GM18505 (cell line): ENCODE results near the gene MUS81.
"Not testable (repeated sequence)": the region's sequence is repeated elsewhere in the genome, so short reads cannot be mapped to it uniquely, and the experiment has no call there.

ENCODE experiments used
- ATAC-seq: cut with Tn5 transposase; IDR thresholded peaks from one replicate; pipeline ENCODE4 v1.9.1; 2021; ENCODE audit not compliant: unreplicated experiment
- POLR2A ChIP-seq: IDR thresholded peaks from 4 replicates; pipeline ENCODE4 v1.6.1; 2011; ENCODE audit warnings: borderline replicate concordance; ENCODE audit not compliant: insufficient read depth, insufficient read length; ENCODE audit errors: extremely low read depth

MUS81 gene

DNA sequence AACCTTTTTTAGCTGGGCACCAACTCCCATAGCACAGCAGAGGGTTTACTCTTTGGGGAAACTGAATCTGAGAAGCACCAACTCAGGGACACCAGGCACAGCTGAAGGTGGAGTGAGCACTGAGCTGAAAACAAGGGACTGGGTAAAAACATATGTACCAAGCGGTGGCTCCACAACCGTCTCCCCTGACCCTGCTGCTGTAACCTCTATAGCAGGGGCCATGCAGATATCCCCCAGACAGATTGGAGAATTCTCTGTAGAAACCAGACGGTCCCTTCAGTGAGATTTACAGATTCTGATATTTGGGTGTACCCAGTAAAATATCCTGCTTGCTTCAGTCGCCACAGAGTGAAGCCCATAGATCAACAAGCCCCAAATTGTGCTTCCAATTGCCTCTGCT is 30.8 kb upstream of the MUS81 start:
- TF ChIP-seq POLR2A, result no peak
- ATAC-seq, result no peak

DNA sequence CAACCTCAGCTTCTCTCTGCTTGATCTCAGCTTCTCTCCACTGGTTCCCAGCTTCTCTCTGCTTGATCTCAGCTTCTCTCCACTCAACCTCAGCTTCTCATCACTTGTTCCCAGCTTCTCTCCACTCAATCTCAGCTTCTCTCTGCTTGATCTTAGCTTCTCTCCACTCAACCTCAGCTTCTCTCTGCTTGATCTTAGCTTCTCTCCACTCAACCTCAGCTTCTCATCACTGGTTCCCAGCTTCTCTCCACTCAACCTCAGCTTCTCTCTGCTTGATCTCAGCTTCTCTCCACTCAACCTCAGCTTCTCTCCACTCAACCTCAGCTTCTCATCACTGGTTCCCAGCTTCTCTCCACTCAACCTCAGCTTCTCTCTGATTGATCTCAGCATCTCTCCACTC is 28.0 kb upstream of the MUS81 start:
- ATAC-seq, result not testable (repeated sequence)

DNA sequence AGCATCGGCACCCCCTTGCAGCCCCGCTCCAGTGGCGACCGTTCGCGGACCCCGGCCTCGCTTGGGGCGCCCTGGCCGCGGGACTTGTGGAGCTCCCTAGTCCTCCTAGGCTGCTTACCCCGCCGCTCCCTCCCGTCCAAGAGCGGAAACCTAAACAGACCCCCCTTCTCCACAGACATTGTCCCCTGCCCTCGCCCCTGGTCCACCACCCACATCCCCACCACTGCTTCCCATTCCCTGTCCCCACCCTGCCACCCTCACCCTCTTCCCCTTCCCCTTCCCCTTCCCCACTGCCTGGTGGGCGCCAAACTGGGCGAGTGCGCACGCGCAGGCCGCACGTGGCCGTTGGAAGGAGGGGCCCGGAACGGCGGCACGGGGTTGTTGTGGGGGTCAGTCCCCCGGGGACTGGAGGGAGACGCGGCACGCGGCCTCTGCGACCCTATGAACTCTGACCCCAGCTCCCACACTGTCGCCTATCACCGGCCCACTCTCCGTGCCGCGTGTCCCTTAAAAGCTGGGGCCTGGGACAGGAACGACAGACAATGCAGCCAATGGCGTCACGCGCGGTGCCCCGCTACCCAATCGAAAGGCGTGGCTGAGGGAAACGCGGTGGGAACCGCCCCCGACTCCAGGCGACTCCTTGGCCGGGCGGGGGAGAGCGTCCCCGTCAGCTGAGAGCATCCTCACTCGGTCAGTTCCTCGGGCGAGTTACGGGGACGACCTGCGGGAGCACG is 26.8 kb upstream of the MUS81 start, which contains the start of gene SNX32:
SNX32 (plus strand) TSS at position 667 of the 734 bp plus-strand sequence. CDS start 103 bp downstream, outside the sequence.
- TF ChIP-seq POLR2A, result no peak
- ATAC-seq, result peak; percentile 78

DNA sequence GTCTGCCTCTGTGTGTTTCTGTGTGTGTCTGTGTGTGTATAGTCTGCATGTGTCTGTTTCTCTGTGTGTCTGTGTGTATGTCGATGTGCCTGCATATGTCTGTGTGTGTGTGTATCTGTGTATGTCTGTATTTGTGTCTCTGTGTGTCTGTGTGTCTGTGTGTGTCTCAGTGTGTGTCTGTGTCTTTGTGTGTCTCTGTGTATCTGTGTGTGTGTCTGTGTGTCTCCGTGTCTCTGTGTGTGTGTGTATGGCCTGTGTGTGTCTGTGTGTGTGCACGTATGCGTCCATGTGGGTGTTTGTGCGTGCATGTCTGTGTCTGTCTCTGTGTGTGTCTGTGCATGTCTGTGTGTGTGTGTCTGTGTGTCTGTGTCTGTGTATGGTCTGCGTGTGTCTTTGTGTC is 26.0 kb upstream of the MUS81 start:
- no peak for ATAC-seq

DNA sequence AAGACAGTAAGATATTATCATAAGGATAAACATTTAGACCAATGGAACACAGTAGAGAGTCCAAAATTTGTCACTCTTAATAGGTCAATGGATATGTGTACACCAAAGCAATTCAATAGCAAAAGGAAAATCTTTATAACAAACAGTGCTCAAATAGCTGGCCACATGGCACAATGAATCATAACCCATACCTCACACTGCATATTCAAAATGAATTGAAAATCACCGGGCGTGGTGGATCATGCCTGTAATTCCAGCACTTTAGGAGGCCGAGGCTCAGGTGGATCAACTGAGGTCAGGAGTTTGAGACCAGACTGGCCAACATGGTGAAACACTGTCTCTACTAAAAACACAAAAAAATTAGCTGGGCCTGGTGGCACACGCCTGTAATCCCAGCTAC is 18.1 kb upstream of the MUS81 start:
- no peak for TF ChIP-seq POLR2A
- no peak for ATAC-seq

More for the DNA sequence above, 26.0 kb upstream of the MUS81 start:
- no peak for TF ChIP-seq POLR2A

DNA sequence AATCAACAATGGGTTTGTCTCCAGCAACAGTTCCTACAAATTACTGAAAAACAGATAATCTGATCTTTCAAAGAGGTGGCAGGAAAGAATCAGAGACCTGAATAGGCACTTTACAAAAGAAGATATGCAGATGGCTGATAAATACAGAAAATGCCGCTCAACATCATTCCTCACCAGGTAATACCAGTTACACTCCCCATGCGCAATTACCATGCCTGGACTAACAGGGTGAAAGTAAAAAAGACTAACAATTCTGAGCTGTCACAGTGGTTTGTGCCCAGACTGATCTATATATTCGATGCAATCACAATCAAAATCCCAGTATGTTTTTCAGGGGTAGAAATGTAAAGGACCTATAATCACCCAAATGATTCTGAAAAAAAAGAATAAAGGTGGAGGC is 16.4 kb upstream of the MUS81 start:
- no peak for TF ChIP-seq POLR2A
- no peak for ATAC-seq

DNA sequence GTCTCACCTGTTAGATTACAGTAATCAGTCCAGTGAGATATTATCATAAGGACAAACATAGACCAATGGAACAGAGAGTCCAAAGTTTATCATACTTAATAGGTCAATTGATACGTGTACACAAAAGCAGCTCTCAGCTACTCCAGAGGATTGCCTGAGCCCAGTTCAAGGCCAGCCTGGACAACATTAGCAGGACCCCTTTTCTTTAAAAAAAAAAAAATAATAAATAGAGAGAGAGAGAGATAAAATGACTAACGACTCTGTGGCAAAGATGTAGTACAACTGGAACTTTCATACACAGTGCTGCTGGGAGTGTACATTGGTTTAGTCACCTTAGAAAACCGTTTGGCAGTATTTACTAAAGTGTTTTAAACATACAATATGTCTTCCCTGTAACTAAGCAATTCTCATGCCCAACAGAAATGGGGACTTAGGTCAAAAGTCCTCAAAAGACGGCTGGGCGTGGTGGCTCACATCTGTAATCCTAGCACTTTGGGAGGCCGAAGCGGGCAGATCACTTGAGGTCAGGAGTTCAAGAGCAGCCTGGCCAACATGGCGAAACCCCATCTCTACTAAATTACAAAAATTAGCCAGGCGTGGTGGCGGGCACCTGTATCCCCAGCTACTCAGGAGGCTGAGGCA is 15.9 kb upstream of the MUS81 start:
- no peak for ATAC-seq
- no peak for TF ChIP-seq POLR2A

DNA sequence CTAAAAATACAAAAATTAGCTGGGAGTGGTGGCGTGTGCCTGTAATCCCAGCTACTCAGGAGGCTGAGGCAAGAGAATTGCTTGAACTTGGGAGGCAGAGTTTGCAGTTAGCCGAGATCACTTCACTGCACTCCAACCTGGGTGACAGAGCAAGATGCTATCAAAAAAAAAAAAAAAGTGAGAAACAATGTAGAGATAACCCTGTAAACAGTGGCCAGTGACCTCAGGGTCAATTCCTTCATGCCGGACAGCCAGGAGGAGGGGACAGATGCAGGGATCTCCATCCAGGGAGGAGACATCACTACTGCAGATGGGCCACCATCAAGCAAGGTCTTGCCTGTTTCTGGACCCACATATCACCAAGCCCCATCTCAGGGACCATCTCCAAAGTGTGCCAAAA is 12.5 kb upstream of the MUS81 start:
- ATAC-seq, result no peak
- no peak for TF ChIP-seq POLR2A

DNA sequence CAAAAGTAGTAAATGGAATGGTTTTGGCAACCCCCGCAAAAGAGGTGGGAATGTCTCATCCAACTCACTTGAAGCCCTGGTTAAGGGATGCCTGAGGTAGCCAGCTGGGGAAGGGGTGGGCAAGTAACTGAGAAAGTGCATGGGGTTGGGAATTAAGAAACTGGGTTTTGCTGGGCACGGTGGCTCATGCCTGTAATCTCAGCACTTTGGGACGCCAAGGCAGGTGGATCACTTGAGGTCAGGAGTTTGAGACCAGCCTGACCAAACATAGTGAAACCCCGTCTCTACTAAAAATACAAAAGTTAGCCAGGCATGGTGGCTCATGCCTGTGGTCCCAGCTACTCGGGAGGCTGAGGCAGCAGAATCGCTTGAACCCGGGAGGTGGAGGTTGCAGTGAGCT is 11.5 kb upstream of the MUS81 start:
- ATAC-seq, result not testable (repeated sequence)

DNA sequence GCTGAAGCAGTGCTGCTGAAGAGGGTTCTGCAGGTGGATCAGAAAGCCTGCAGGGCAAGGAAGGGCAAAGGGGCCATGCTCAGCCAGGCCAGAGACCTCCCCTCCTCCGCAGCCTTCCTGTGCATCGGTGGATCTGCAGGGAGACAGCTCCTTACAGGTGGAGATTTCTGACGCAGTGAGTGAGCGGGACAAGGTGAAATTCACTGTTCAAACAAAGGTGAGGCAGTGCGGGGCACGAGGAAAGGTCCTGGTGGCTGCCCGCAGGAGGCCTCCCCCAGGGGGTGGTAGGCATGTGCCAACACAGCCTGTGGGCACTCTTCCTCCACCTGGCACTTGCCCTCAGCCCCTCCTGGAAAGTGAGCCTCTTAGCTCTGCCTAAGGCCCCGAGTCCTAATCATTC is 10.9 kb upstream of the MUS81 start:
- no peak for TF ChIP-seq POLR2A
- no peak for ATAC-seq

DNA sequence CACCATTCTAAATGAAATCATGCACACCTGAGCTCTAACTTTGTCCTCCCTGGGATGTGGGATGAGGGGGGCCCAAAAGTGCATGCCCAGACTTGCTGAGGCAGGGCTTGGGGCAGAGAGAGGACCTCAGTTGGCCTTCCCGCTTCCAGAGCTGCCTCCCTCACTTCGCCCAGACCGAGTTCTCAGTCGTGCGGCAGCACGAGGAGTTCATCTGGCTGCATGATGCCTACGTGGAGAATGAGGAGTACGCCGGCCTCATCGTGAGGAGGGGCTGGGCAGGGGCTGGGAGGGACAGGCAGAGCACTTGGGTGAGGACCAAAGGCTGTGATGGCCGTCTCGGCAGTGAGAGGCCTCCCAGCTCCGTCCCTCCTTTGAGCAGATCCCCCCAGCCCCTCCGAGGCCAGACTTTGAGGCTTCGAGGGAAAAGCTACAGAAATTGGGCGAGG is 10.4 kb upstream of the MUS81 start:
- ATAC-seq, result no peak
- TF ChIP-seq POLR2A, result no peak

DNA sequence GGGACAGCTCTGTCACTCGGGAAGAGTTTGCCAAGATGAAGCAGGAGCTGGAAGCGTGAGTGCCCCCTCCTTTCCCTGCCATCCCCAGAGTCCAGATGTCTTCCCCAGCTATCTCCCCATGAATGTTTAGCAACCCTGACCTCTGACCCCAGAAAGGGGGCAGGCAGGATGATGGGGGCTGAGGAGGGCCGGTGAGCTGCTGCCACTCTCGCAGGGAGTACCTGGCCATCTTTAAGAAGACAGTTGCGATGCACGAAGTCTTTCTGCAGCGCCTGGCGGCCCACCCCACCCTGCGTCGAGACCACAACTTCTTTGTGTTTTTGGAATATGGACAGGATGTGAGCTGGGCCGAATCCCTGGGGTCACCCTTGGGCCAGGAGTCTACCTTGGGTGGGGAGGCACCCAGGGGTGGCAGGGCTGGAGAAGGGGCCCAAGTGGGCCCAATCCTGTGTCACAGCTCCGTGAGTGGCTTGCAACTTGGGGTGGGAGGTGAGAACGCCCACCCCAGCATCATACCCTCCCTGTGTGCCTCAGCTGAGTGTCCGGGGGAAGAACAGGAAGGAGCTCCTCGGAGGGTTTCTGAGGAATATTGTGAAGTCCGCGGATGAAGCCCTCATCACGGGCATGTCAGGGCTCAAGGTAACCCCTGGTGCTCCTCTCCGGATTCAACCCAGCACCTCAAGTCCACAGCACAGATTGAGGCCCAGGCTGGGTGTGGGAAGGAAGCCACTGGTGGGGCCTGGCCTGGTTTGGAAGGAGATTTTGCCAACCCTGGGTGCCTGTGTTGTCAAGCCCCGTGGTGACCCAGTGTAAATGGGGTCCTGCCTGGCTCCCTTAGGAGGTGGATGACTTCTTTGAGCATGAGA is 9.8 kb upstream of the MUS81 start:
- no peak for ATAC-seq

DNA sequence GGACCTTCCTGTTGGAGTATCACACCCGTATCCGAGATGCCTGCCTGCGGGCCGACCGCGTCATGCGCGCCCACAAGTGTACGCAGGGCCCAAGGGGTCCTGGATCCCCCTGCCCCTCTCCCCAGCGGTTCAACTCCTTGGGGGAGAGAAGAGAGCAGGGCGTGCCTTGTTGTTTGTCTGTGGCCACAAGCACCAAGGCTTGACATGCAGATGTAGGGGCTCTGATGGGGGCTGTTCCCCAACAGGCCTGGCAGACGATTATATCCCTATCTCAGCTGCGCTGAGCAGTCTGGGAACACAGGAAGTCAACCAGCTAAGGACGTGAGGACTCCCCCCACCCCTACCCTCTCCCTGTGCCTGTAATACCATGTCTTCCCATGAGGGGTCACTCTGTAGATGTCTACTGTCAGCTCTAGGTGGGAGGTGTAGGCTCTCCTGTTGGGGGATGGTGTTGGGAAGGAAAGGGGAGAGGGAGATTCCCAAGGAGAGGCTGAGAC is 9.1 kb upstream of the MUS81 start:
- ATAC-seq, result no peak
- TF ChIP-seq POLR2A, result no peak

More for the DNA sequence above, 9.8 kb upstream of the MUS81 start:
- TF ChIP-seq POLR2A, result no peak
